HL-60 (cell line): ENCODE data around the gene STAT5B.

Experiments used
- CTCF ChIP-seq: IDR thresholded peaks from one replicate; pipeline ENCODE4 v1.5.1; 2011; ENCODE audit warnings: low read length, control low read depth, inconsistent platforms; ENCODE audit not compliant: insufficient read depth
- REST ChIP-seq: IDR thresholded peaks from 2 replicates; pipeline ENCODE4 v1.6.1; 2012; ENCODE audit warnings: low read depth; ENCODE audit not compliant: insufficient replicate concordance

- TF ChIP-seq CTCF (no peak), REST (peak; percentile 54)
These were observed 27.6 kb downstream of the STAT5B start for GRCh38 chr17:42248351-42249179.
